ENCODE measurements around the gene MEG3. TPM values are rescaled to one million over a fixed set of nuclear protein-coding genes. Genes with fewer than 3 reads are reported as not detected.

The MEG3 gene
- total RNA-seq, 4 donors from 2014 or later = 34.9 to 169 (median 117) TPM

DNA sequence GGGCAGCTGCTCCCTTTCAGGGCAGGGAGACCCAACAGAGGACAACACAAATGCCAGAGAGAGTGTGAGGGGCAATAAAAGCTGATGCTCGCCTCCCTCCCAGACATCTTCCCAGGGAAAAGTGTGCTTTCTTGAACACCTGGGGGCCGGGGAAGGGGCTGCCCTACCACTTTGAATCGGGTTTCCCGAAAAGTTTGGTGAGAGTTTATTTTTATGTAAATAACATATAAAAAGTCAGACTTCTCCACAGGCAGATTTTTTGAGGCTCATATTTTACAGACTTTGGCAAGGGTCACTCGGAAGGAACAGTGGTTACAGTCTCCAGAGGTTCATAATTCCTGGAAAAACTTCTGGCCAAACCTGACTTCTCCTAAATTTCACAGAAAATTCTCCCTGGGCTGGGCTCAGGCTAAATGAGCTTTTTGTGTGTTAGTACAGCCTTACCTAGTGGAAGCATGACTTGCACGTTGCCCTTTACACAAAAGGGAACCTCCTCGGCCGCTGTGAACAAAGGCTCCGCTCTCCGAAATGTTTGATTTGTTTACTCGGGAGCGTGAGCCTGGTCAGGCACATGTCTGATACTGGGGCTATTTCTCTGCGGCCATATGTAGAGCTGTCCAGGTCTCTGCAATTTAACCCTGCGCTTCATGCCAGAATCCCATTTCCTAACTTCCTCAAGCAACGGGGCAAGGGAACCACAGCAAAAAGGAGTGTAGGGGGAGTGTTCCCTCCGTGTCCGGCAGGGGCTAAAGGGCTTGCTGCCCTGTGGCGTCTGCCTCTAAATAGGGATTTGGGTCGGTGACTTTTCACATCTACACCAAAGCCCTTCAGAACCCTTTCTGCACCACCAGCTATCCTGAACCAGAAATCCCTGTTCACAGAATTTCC, 74.2 kb downstream of the MEG3 start:
- no peak for TF ChIP-seq CTCF (IDR thresholded peaks at IDR 0.05)
- ATAC-seq (ENCODE audit: low FRiP score) = peak; percentile 27
- no peak for DNase-seq (ENCODE audit: low spot score)

GRCh38 chr14:100900837-100901390, 75.0 kb downstream of the MEG3 start:
- DNase-seq (ENCODE audit: low spot score) (no peak), ATAC-seq (ENCODE audit: low FRiP score) (peak; percentile 28)
- no peak for TF ChIP-seq CTCF (IDR thresholded peaks at IDR 0.05)

- no peak for TF ChIP-seq CTCF (IDR thresholded peaks at IDR 0.05)
- no peak for DNase-seq (ENCODE audit: low spot score)
- ATAC-seq (ENCODE audit: low FRiP score) = no peak
Measured at GRCh38 chr14:100901391-100902183, 75.7 kb downstream of the MEG3 start.

GRCh38 chr14:100902295-100903133, 76.6 kb downstream of the MEG3 start:
- no peak for DNase-seq (ENCODE audit: low spot score)
- no peak for ATAC-seq (ENCODE audit: low FRiP score)
- no peak for TF ChIP-seq CTCF (IDR thresholded peaks at IDR 0.05)

DNA sequence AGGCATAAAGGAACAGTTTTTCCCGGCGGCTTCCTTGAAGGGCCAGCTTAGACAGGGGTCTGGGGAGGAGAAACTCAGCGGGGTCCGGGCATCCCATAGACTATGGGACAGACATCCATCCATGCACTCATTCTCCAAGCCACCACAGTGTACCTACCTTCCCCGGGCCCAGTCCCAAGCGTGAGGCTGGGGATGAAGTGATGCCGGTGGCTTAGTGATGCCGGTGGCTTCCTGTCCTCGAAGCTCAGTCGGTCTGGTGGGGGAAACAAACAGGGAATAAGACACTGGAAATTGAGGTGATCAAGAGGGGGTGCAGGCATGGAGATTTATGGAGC, 77.2 kb downstream of the MEG3 start:
- no peak for TF ChIP-seq CTCF (IDR thresholded peaks at IDR 0.05)
- no peak for DNase-seq (ENCODE audit: low spot score)
- ATAC-seq (ENCODE audit: low FRiP score) = no peak

DNA sequence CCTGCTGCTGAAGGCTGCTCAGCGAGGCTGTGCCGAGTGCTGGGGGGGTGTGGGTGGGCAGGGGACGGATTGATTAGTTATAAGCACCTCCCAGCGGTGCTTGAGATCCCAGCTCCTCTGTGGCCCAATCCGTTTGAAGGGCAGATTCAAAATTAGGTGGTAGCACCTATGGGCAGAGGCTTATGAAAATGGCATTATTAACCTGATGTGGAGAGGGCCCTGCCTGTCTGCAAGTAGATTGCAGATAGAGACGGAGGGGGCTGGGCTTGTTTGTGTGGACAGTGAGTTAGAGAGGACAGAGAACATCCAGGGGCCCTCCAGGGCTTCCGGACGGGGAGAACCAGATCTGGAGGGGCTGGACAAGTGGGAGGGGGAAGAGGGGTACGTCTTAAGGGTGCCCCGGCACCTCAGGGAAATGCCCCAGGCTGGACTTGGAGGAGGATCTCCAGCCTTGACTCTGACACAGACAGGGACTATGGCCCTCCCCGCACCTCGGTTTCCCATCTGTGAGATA, 77.8 kb downstream of the MEG3 start, which contains the start of gene RTL1:
Gene RTL1 (minus strand): TSS at position 51 of the 514 bp plus-strand sequence. CDS start 18,934 bp downstream, outside the sequence.
- DNase-seq (ENCODE audit: low spot score) = no peak
- no peak for ATAC-seq (ENCODE audit: low FRiP score)
- TF ChIP-seq CTCF (IDR thresholded peaks at IDR 0.05) = no peak

All from omental fat pad (tissue), 4 donors.